Measurements from ENCODE around the gene HLA-F.

GRCh38 chr6:29755295-29755871 lies 32.1 kb downstream of the HLA-F start:
- no peak for TF ChIP-seq CTCF (conservative IDR thresholded peaks at IDR 0.05; ENCODE audit: low read length)
- no peak for TF ChIP-seq EZH2phosphoT487 (IDR thresholded peaks at IDR 0.05; ENCODE audit: borderline replicate concordance)

All from Loucy (cell line).